Gastrocnemius medialis (tissue), 4 donors: Measurements from ENCODE around the gene CAPN8. TPM values are rescaled to one million over a fixed set of nuclear protein-coding genes. Genes with fewer than 3 reads are reported as not detected.

ENCODE experiments used
- ATAC-seq, 2 donors: fragments of 150-250 bp; one replicate each; pipeline ENCODE4 v1.9.1; 2016
- DNase-seq, 2 donors: peaks; one replicate each; pipeline ENCODE4 v3.0.0-alpha.2; 2019
- H3K27ac ChIP-seq, 4 donors: fragments of 200-600 bp; sonication (generic); 1 replicate in 1 of 4; 2 replicates in 3 of 4; pipeline ENCODE4 v1.5.1; 2016 to 2018; ENCODE audit warnings: mild to moderate bottlenecking in 2 of 4, moderate library complexity in 1 of 4
- H3K27me3 ChIP-seq, 3 donors: fragments of 200-600 bp; sonication (generic) in 2 of 3; 1 replicate in 1 of 3; 2 replicates in 2 of 3; pipeline versions ENCODE4 v1.5.1 to v1.6.0; 2016 to 2019; ENCODE audit warnings: mild to moderate bottlenecking in 1 of 3, moderate library complexity in 1 of 3
- H3K36me3 ChIP-seq, 2 donors: fragments of 200-600 bp; sonication (generic) in 1 of 2; one replicate each; pipeline ENCODE4 v1.5.1; 2017 to 2018
- H3K4me1 ChIP-seq, 2 donors: fragments of 200-600 bp; sonication (generic) in 1 of 2; one replicate each; pipeline ENCODE4 v1.5.1; 2016 to 2017; ENCODE audit warnings: mild to moderate bottlenecking in 2 of 2
- H3K4me3 ChIP-seq, 4 donors: fragments of 200-600 bp; sonication (generic) in 3 of 4; 1 replicate in 1 of 4; 2 replicates in 3 of 4; pipeline ENCODE4 v1.5.1; 2016 to 2019; ENCODE audit warnings: mild to moderate bottlenecking in 2 of 4
- H3K9me3 ChIP-seq, 3 donors: fragments of 200-600 bp; sonication (generic) in 2 of 3; 1 replicate in 1 of 3; 2 replicates in 2 of 3; pipeline ENCODE4 v1.5.1; 2016 to 2019
- CTCF ChIP-seq, 5 experiments: fragments of 450-650 bp in 3 of 5; fragments of 200-600 bp in 2 of 5; sonication (generic) in 2 of 5; IDR thresholded peaks in 4 of 5; conservative IDR thresholded peaks in 1 of 5; 1 replicate in 4 of 5; 2 replicates in 1 of 5; pipeline ENCODE4 v1.5.1; 2016 to 2019; ENCODE audit warnings: antibody characterized with exemption in 5 of 5, mild to moderate bottlenecking in 3 of 5, moderate library complexity in 3 of 5
- POLR2A ChIP-seq, 2 donors: fragments of 450-650 bp; IDR thresholded peaks; one replicate each; pipeline ENCODE4 v1.6.1; 2017; ENCODE audit warnings: antibody characterized with exemption in 2 of 2, mild to moderate bottlenecking in 2 of 2, moderate library complexity in 2 of 2
- in situ Hi-C, 4 donors: fragments of 200-750 bp; cut with MboI; loops; one replicate each; pipeline versions ENCODE4 v1.15.0 to v1.8.0; 2017; ENCODE audit warnings: low sequenced_read_pairs in 4 of 4
- intact Hi-C: fragments of 100-400 bp; cut with DNase I; formaldehyde crosslinking; loops from one replicate; pipeline ENCODE4 v1.15.1; 2023; ENCODE audit warnings: low total_unique reads
- total RNA-seq, 4 donors: library from RNA; depleted of rRNA; stranded (reverse); fragments of >200 nt; gene quantifications; one replicate each; pipeline versions ENCODE4 v1.1.0 to v1.2.3, GENCODE V29; 2016

CAPN8 gene
- total RNA-seq, 4 donors from 2014 or later: 0.46 to 0.85 TPM; not detected in 2

- H3K4me1 ChIP-seq: no peaks in the 10 kb centered on the region
- no peak for ATAC-seq
- no peak for TF ChIP-seq POLR2A (IDR thresholded peaks at IDR 0.05)
- no peak for TF ChIP-seq CTCF (IDR thresholded peaks at IDR 0.05 in 4 of 5, conservative IDR thresholded peaks at IDR 0.05 in 1 of 5)
- in situ Hi-C loops: no loop called here
- H3K27ac ChIP-seq: no peak overlapping the region
- no peak overlapping the region for H3K4me3 ChIP-seq
- no peaks in the 10 kb centered on the region for H3K36me3 ChIP-seq
- H3K27me3 ChIP-seq: no peaks in the 10 kb centered on the region
- H3K9me3 ChIP-seq: no peaks in the 10 kb centered on the region
- intact Hi-C loops: no loop called here
- DNase-seq: no peak
Observed at GRCh38 chr1:223496883-223497282, 168.6 kb downstream of the CAPN8 start.

- no peaks in the 10 kb centered on the region for H3K9me3 ChIP-seq
- no peaks in the 10 kb centered on the region for H3K36me3 ChIP-seq
- no peaks in the 10 kb centered on the region for H3K4me1 ChIP-seq
- no peaks in the 10 kb centered on the region for H3K27me3 ChIP-seq
- intact Hi-C loops: no loop called here
- DNase-seq (no peak), ATAC-seq (no peak)
- TF ChIP-seq CTCF (IDR thresholded peaks at IDR 0.05 in 4 of 5, conservative IDR thresholded peaks at IDR 0.05 in 1 of 5) (no peak), POLR2A (IDR thresholded peaks at IDR 0.05) (no peak)
- in situ Hi-C loops: no loop called here
- H3K27ac ChIP-seq: no peak overlapping the region
- no peak overlapping the region for H3K4me3 ChIP-seq
Observed at GRCh38 chr1:223494926-223495645, 170.4 kb downstream of the CAPN8 start.

- Histone ChIP-seq H3K36me3 (no peaks in the 10 kb centered on the region), H3K4me1 (no peaks in the 10 kb centered on the region), H3K4me3 (no peak overlapping the region), H3K27me3 (no peaks in the 10 kb centered on the region), H3K27ac (no peak overlapping the region), H3K9me3 (no peaks in the 10 kb centered on the region)
- ATAC-seq (no peak), DNase-seq (no peak)
- TF ChIP-seq CTCF (IDR thresholded peaks at IDR 0.05 in 4 of 5, conservative IDR thresholded peaks at IDR 0.05 in 1 of 5) (no peak), POLR2A (IDR thresholded peaks at IDR 0.05) (no peak)
- in situ Hi-C loops: no loop called here
- intact Hi-C loops: no loop called here
Observed at GRCh38 chr1:223492044-223492443, 173.5 kb downstream of the CAPN8 start.

Other genes starting within 250 kb of the CAPN8 start
- gene CAPN2, start 46.8 kb upstream of the CAPN8 start, total RNA-seq: 100 to 1,000 TPM in 2 of 4 donors, 10 to 100 TPM in 2; 42.6 to 141 (median 89.4) TPM
- 10 to 100 TPM; 22.2 to 85.1 (median 38.8) TPM for gene TP53BP2, start 180.2 kb upstream of the CAPN8 start, total RNA-seq